Hepatocyte (in vitro differentiated cells): ENCODE data around the gene NANOGP8.

ENCODE experiments used
- EZH2 ChIP-seq: fragments of 200-600 bp; sonication (generic); IDR thresholded peaks from 2 replicates; pipeline ENCODE4 v1.6.1; 2016; ENCODE audit warnings: antibody characterized with exemption, mild to moderate bottlenecking, borderline replicate concordance
- TF ChIP-seq, protein P1 (sequence below): fragments of 200-600 bp; sonication (generic); IDR thresholded peaks from 2 replicates; pipeline ENCODE4 v1.5.1; 2016; ENCODE audit warnings: antibody characterized with exemption, mild to moderate bottlenecking; ENCODE audit not compliant: poor library complexity

DNA sequence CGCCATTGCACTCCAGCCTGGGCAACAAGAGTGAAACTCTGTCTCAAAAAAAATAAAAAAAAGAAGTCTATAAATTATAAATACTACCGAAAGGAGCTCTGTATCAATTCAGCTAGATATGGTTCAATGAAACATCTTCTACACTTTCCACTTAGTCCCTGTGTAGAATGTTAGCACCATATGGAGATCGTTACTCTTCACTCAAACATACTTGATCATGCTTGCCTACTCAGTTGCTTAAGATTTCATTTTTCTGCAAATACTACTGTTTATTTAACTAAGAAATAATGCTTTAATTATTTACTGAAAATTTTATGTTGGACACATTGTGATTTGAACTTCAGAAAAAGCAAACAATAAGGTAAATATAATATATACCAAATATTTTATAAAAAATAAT is 17.1 kb upstream of the NANOGP8 start:
- TF ChIP-seq, protein P1, sequence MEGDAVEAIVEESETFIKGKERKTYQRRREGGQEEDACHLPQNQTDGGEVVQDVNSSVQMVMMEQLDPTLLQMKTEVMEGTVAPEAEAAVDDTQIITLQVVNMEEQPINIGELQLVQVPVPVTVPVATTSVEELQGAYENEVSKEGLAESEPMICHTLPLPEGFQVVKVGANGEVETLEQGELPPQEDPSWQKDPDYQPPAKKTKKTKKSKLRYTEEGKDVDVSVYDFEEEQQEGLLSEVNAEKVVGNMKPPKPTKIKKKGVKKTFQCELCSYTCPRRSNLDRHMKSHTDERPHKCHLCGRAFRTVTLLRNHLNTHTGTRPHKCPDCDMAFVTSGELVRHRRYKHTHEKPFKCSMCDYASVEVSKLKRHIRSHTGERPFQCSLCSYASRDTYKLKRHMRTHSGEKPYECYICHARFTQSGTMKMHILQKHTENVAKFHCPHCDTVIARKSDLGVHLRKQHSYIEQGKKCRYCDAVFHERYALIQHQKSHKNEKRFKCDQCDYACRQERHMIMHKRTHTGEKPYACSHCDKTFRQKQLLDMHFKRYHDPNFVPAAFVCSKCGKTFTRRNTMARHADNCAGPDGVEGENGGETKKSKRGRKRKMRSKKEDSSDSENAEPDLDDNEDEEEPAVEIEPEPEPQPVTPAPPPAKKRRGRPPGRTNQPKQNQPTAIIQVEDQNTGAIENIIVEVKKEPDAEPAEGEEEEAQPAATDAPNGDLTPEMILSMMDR = no peak
- no peak for TF ChIP-seq EZH2
